Thyroid gland (tissue), 4 donors: ENCODE data around the gene ZNF580.

Experiments used
- CTCF ChIP-seq, 6 experiments: fragments of 200-600 bp in 3 of 6; fragments of 450-650 bp in 3 of 6; sonication (generic) in 3 of 6; IDR thresholded peaks; one replicate each; pipeline ENCODE4 v1.5.1; 2016 to 2019; ENCODE audit warnings: antibody characterized with exemption in 6 of 6, mild to moderate bottlenecking in 2 of 6, inconsistent platforms in 1 of 6, moderate library complexity in 1 of 6
- POLR2A ChIP-seq, 2 donors: fragments of 450-650 bp; IDR thresholded peaks; one replicate each; pipeline ENCODE4 v1.6.1; 2017; ENCODE audit warnings: antibody characterized with exemption in 2 of 2, mild to moderate bottlenecking in 2 of 2, moderate library complexity in 1 of 2

GRCh38 chr19:55623561-55623960 lies 17.2 kb upstream of the ZNF580 start:
- no peak for TF ChIP-seq CTCF (IDR thresholded peaks at IDR 0.05)
- TF ChIP-seq POLR2A (IDR thresholded peaks at IDR 0.05), result no peak
